ENCODE data around the gene PAQR5.
"Not testable (repeated sequence)": the region's sequence is repeated elsewhere in the genome, so short reads cannot be mapped to it uniquely, and the experiment has no call there.

The PAQR5 gene

DNA sequence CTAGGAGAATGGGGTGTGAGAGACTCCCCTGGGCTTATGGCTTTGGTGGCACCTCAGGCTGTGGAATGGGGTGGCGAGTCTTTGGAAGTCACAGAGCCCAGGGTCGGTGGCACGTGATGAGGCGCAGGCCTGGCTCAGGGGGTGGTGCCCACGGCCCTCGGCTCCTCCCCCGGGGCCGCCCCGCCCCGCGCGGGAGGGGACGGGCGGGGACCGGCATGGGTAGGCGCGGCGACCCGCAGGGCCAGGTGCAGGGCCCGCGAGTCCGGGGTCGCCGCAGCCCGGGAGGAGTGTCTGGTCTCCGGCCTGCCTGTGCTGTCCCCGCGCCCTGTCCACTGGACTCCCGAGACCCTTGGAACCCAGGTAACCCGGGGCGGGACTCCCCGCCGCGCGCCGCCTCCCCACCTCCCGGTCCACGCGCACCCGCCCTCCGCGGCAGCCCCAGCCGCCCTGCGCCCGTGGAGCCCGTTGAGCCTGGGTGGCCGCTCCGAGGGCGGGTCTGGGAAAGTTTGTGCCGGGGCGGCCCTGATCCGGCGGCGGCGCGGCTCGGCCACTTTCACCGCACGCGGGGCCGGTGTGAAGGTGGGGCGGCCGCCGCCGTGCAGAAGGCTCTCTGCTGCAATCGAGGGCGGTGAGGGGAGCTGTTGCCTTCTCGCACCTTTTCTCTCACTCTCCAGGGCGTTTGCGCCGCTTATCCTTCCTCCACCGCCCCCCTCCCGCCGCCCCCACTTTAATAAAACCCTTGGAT is at the start of gene PAQR5:
TSS of gene PAQR5 (plus strand) at position 216 of the 745 bp plus-strand sequence. CDS start 61,169 bp downstream, outside the sequence.
- peak in 1 of 51 donors; percentile 23 for DNase-seq

DNA sequence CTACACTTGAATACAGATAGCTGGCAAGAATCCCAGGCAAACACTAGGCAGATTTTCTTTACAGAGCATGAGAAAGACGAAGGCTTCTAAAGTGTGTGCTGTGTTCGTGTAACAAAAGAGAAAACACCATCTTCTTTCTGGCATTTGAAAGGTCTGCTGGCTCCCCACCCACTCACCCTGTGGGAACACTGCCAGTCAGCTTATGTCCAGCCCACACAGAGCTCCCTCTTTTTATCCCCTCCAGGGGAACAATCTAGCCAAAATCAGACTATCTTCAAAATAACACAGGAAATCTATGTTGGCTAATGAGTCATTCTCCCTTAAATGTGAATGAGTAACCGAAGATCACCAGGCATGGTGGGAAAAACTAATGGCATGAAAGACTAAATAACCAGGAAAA is 45.6 kb upstream of the PAQR5 start:
- peak in 3 of 51 donors; percentile 5 to 47 (median 44) for DNase-seq

- DNase-seq = peak in 1 of 51 donors; percentile 4
These were observed 33.3 kb upstream of the PAQR5 start for GRCh38 chr15:69265347-69265955.

DNA sequence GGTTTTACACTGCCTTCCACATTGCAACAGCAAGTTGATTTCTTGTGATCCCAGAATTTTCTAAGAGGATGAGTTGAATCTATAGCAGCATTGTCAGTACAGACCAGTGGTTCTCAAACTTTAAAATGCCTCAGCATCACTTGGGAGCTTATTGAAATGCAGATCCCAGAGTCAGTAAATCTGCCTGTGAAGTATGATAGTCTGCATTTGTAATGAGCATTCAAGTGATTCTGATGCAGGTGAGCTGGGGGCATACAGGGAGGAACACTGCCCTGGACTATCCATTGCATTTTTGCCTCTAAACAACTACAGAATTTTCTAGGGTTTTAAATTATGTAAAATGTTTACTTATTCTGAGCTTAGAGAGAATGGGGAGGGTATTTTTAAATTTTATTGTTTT is 27.5 kb upstream of the PAQR5 start:
- no peak for DNase-seq

- DNase-seq = no peak
These were observed 26.6 kb upstream of the PAQR5 start for GRCh38 chr15:69272139-69272538.

DNA sequence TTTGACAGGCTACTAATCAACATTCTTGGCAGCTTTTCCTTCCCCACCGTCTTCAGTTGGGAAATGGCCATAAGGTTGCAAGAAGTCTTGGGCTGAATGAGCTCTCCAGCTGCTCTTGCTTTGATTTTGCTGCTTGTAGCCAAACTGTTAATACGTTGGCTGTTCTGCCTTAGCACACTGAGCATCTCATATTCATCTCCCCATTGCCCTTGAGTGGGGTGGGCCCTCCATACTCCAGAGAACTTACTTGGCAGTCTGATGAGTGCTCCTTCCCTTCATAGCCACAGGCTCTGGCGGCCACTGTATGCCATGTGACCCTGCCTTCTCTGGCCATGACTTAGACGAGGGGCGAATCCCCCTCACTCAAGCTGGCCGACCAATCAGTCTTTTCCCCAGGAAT is 25.8 kb upstream of the PAQR5 start:
- DNase-seq = no peak

- no peak for DNase-seq
These were observed 23.5 kb upstream of the PAQR5 start for GRCh38 chr15:69275074-69275670.

- DNase-seq = no peak
These were observed 22.7 kb upstream of the PAQR5 start for GRCh38 chr15:69275933-69276560.

- DNase-seq = no peak
These were observed 21.4 kb upstream of the PAQR5 start for GRCh38 chr15:69277316-69277715.

DNA sequence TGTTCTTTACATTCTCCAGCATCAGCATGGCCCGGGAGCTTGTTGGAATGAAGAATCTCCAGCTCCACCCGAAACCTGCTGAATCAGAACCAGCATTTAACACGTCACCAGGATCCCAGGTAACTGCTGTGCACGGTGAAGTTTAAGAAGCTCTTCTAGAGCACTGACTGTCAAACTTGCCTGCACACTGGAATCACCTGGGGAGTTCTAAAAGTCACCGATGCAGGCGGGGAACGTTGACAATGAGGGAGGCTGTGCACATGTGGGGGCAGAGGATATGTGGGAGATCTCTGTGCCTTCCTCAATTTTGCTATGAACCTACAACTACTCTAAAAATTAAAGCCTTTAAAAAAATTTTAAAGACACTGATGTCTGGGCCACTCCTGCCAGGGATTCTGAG is 19.1 kb upstream of the PAQR5 start:
- DNase-seq = no peak

- DNase-seq = no peak
These were observed 17.9 kb upstream of the PAQR5 start for GRCh38 chr15:69280783-69281182.

DNA sequence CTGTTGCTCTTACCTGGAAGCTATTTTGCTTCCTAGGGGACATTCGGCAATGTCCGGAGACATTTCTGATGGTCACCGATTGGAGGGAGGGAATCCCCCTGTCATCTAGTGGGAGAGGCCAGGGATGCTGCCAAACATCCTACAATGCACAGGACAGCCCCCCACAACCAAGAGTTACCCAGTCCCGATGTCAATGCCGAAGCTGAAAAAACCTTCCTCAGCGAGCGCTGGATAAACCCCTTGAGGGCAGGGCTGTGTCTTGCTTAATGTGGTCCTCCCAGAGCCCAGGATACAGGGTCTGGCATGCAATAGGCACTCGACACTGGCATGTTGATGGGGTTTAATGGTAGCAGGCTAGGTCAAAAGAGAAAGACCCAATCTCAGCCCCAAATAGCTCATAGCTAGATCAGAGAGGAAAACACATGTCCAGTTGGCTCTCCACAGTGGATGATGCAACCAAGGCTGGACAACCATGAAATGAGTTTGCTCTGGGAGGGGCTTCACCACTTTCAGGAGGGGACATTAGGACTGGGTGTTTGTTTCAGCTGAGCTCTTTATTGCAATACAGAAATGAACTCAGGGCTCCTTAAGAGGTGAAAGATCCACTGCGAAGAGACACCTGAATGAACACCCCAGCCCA is 16.5 kb upstream of the PAQR5 start:
- no peak for DNase-seq

DNA sequence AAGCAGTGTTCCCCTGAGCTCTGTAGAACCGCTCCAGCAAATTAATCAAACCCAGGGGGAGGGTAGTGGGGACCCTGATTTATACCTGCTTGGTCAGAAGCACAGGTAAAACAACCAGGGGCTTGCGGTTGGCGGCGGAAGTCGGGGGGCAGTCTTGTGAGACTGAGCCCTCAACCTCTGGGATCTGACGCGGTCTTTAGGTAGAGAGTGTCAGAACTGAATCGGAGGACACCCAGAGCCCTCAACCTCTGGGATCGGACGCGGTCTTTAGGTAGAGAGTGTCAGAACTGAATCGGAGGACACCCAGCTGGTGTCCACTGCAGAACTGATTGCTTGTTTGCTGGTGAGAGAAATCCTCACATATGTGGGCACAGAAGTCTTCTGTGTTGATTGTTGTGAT is 12.9 kb upstream of the PAQR5 start:
- DNase-seq = no peak

- no peak for DNase-seq
These were observed 10.7 kb upstream of the PAQR5 start for GRCh38 chr15:69288011-69288410.

DNA sequence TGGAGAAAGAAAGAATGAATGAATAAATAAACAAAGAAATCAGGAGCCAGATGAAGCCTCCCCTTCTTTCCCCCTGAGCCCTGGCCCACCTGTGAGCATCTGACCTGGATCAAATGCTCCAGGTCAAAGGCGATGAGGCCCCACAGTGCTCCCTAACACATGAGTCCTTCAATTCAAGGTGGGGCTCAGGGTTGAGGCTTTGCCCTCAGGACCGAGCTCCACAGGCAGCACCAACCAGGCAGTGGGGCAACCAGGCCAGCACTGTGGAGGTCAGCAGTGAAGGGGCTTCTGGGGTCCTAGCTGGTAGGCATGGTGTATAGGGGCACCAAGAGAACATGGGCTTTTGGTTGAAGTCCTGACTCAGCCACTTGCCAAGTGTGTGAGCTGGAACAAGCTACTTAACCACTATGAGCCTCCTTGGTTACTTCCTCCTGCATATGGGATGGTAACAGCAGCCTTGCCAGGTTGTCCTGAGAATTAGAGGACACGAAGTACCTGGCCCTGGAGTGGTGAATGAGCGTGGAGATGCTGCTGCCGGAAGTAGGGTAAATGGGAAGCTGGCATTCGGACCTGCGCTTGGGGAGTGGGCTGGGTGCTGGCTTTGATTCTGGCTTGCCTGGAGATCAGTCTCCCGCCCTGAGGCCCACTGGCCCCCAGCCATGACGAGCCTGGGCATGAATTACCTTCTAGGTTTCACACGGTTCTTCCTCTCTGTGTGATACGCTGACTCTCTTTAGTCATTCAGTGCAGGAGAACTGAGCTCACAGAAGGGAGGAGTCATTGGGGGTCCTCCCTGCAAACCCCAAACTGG is 10.0 kb upstream of the PAQR5 start:
- no peak for DNase-seq

DNA sequence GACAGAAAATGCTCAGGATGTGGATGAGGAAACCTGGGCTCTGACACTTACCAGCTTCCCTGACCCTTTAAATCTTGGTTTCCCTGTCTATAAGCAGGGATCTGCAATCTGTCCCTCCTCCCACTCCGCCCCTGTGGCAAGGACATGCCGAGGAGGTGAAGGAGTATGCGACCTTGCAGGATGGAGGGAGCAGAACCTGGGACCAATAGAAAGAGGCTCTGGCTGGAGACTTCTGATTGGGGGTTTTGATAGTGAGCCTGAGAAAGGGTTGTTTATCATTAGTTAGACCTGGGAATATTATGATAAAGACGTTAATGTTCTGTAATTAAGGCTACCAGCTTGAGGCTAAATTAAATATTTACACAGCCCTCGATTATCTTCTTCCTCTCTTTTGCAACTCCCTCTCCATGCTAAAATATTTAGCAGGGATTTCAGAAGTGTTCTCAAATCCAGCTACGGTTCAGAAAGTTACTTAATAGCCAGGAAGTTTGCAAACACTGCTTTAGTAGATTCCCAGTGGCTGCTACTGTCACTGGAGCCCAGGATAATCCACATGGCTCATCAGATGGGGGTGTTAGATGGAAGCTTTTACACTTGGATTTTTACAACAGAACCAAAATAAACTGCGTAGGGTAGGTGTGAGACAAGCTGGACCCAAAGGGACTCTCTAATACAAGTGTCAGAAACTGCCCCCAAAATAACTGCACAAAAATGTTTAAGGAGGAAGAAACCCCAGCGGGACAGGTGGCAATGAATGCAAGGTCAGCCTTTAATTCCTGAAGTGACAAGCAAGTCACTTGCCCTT is 9.2 kb upstream of the PAQR5 start:
- DNase-seq = no peak

- no peak for DNase-seq
These were observed 8.2 kb upstream of the PAQR5 start for GRCh38 chr15:69290346-69291164.

- DNase-seq = not testable (repeated sequence)
These were observed 7.1 kb upstream of the PAQR5 start for GRCh38 chr15:69291651-69292050.

DNA sequence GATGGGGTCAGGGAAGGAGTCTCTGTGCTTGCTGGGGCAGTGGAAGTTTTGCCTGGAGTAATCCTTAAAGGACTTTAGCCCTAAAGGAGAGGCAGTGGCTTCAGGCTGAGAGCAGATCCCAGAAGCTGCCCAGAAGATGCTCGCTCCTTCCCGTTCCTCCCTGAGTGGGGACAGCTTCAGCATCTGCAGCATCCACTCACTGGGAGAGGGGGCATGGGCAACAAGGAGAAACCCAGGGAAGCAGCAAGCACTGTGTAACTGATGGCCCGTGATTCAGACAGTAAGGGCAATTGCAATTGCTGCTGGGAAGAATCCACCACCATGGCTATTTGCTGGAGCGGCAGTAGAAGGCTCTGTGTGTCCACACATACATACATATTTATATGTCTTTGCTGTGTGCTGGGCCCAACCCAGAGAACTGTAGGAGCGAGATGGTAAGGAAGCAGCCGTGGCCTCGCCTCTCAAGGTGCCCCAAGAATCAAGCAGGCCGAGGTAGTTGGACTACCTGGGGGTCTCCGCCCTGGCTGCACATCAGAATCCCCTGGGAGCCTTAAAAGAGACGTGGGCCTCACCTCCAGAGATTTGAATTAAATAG is 5.8 kb upstream of the PAQR5 start:
- no peak for DNase-seq

Measured in hypothalamus (tissue), 51 donors.